Epidermal melanocyte (primary cell): Measurements from ENCODE around the gene MAPK10.
"Not testable (repeated sequence)": the region's sequence is repeated elsewhere in the genome, so short reads cannot be mapped to it uniquely, and the experiment has no call there.

Experiments
- DNase-seq: peaks from one replicate; pipeline ENCODE4 v3.0.0; 2011; ENCODE audit warnings: low spot score; ENCODE audit not compliant: insufficient read length

MAPK10 gene

DNA sequence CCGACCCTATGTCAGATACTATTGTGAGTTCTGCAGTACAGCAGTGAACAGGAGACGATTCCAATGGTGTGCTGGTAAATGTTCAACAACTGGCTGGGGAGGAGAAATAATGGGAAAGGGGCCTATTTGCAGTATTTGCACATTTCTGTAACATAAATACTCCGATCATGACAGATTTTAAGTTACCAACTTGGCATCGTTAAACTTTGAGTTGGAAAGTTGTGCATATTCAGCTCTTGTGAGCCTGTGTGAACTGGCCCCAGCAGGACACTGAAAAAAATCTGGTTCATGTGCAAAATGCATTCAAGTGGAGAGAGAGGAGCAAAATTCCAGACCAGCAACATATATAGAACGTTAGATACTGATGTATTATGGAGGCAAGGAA is 175.0 kb downstream of the MAPK10 start:
- no peak for DNase-seq

GRCh38 chr4:86184216-86184900 is 175.5 kb downstream of the MAPK10 start:
- DNase-seq = no peak

GRCh38 chr4:86181585-86181984 is 178.3 kb downstream of the MAPK10 start:
- DNase-seq = no peak

DNA sequence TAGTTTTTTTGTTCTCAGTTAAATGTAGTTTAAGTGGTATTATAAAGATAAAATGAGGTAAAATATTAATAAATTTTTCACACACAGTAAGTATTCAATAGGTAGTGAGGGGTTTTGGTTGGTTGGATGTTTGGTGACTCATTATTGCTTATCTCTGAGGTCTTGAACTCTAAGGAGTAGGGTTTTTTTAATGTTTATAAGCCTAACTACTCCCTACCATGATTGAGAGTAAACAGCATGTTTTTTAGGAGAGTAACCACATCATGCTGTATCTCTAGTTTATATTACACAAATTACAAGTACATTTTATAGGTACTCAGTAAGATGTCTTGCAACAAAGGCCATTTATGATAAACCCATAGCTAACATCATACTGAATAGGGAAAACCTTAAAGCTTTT is 181.6 kb downstream of the MAPK10 start:
- DNase-seq = no peak

GRCh38 chr4:86174506-86174905 is 185.3 kb downstream of the MAPK10 start:
- DNase-seq = no peak

GRCh38 chr4:86168335-86168734 is 191.5 kb downstream of the MAPK10 start:
- not testable (repeated sequence) for DNase-seq

DNA sequence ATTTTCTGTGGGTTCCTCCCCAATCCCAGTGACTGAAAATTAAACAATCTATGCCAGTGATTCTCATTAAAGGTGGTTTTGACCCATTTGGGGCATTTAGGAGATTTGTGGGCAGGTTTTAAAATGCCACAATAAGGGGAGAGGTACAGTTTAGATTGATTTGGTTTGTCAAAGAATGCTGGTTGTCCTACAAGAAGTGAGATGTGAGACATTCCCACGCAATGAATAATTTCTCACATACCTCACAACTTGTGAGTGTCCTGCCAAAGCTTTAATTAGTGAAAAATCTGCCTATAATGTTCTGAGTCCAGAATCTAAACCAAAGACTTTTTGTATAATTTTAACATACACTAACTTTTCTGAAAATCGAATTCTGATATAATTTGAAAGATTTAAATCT is 199.4 kb downstream of the MAPK10 start:
- no peak for DNase-seq

- no peak for DNase-seq
These were observed 200.6 kb downstream of the MAPK10 start for GRCh38 chr4:86159216-86159615.

DNA sequence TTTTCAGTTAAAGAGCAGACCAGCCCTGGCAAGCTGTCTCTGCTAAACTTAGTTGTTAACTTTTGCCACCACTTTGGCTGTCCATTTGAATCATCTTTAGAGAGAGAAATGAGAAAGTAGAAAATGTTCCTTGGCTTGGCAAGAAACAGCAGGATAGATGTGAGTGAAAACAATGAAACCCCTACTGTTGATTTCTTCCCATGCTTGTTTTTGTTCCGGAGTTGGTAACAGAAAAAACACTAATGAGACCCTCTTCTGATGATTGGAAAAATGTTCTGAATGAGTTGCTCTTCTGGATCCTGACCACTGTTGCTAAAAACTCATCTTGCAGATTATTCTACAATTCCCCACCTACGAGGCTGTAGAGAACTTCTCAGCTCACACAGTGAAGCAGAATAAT is 203.3 kb downstream of the MAPK10 start:
- no peak for DNase-seq

DNA sequence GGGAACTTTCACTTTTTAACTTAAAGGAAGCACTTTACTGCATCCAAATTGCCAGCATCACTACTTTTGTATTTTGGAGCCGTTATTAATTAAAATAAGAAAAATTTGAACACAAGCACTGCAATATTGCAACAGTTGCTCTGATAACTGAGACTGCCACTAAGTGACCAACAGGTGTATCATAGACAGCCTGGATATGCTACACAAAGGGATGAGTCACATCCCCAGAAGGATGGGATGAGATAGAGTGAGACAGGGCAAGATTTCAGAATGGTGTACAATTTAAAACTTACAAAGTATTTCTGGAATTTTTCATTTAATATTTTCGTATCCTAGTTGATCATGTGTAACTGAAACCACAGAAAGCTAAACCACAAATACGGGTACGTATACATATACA is 204.1 kb downstream of the MAPK10 start:
- DNase-seq = no peak

- DNase-seq = no peak
These were observed 207.4 kb downstream of the MAPK10 start for GRCh38 chr4:86152454-86152853.

- DNase-seq = no peak
These were observed 208.7 kb downstream of the MAPK10 start for GRCh38 chr4:86151196-86151595.

DNA sequence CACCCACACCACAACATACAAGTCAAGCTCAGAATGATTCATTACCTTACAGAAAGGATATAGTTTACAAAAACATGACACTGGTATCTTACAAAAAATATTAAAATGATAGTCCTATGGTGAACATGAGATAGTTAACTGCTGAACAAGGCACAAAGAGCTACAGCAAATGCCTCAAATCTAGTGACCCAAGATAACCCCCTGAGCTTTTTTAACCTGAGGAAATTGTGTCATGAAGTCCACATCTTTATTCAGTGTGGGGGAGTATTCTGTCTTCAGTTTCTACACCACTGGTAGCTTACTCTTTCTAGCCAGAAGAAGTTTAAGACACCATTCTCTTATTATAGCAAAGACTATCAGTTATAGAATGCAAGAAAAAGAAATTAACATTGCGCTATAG is 218.7 kb downstream of the MAPK10 start:
- no peak for DNase-seq

DNA sequence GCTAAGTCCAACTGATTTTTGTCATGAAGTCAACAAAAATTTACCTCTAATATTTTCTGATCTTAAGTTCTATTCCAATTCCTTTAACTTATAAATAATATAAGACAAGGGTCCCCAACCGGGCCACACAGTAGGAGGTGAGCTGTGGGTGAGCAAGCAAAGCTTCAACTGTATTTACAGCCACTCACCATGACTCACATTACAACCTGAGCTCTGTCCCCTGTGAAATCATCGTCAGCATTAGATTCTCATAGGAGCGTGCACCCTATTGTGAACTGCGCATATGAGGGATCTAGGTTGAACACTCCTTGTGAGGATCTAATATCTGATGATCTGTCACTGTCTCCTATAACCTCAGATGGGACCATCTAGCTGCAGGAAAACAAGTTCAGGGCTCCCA is 227.4 kb downstream of the MAPK10 start:
- DNase-seq = no peak

GRCh38 chr4:86131456-86131855 is 228.4 kb downstream of the MAPK10 start:
- no peak for DNase-seq

DNA sequence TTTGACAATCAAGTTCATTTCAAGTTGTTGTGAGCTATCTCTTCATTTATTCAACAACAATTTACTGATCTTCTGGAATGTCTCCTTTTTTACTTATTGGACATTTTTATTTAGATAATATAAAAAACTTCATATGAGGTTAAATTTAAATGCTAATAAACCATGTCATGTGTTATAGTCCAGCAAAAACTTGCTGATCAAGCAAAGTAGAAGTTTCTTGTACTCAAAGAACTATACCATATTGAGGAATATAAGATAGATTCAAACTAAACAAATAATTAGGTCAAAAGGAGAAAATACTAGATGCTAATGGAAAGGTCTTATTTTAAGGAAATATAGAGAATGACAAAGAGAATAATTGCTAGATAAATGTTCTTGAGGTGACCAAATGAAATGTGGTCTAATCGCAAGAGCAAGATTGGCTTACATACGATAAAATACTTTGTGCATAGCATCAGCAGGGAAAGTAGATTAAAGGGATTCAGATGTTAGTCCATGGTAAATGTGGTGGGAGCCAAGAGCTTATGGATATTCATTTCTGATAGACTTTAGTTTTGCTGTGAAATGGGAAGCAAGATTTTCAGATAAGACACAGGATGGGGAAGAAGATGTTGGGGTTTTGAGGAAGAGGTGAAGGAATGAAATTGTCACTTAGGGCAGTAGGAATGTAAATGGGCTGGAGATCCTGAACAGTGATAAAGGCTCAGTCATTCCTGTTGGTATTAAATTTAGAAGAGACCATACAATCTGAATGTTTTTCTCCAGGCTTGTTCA is 229.5 kb downstream of the MAPK10 start:
- no peak for DNase-seq

- no peak for DNase-seq
These were observed 230.3 kb downstream of the MAPK10 start for GRCh38 chr4:86129546-86129945.

- DNase-seq = no peak
These were observed 237.4 kb downstream of the MAPK10 start for GRCh38 chr4:86122404-86122803.

GRCh38 chr4:86118711-86119110 is 241.1 kb downstream of the MAPK10 start:
- no peak for DNase-seq

DNA sequence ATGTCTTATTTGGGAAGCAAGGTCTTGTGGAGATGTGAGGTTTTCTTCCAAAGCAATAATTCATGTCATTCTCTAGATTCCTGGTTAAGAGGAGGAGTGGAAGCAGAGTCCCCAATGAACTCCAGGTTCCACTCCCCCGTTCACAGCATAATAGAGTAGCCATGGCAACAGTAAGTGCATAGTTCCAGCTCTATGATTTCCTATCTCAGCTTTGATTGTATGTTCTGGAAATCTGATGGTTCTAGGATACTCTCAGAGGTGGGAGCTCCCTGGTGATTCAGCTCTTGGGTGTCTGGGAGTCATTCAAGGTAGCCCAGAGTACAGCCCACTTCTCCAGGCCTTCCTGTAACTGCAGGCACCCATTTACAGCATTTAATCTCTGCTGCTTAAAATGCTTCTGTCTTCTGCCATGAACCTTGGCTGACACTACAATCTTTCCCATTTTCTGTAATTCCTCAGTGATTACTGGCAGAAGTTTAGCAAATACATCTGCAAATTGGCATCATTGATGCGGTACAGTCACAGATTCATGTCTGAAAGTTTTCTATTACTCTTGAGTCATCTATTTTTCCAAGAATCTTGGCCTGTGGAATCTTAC is 242.0 kb downstream of the MAPK10 start:
- no peak for DNase-seq

DNA sequence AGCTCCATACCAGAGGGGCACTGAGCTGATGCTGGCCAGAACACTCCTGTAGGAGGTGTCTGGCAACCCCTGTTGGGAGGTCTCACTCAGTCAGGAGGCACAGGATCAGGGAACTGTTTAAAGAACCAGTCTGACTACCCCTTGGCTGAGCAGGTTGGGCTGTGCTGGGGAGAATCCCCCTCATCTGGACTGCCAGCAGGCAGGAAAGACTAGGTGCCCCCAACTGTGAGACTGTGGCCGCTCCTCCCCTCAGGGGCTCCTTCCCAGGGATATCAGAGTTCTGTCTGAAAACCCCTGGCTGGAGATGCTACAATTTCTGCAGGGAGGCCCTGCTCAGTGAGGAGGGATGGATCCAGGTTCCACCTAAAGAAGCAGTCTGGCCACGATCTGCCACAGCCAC is 245.3 kb downstream of the MAPK10 start:
- no peak for DNase-seq

- no peak for DNase-seq
These were observed 251.0 kb downstream of the MAPK10 start for GRCh38 chr4:86108834-86109233.

- DNase-seq = no peak
These were observed 251.7 kb downstream of the MAPK10 start for GRCh38 chr4:86108137-86108536.
